Adipocyte (in vitro differentiated cells): ENCODE data around the gene PDIA4.
"Not testable (repeated sequence)": the region's sequence is repeated elsewhere in the genome, so short reads cannot be mapped to it uniquely, and the experiment has no call there.

Source experiments
- DNase-seq: peaks from one replicate; pipeline ENCODE4 v3.0.0-alpha.2; 2015; ENCODE audit warnings: low read depth
- H3K27me3 ChIP-seq: replicated peaks from 2 replicates; pipeline ENCODE4 v1.7.0; 2013; ENCODE audit warnings: mild to moderate bottlenecking, low read length, moderate library complexity; ENCODE audit not compliant: control insufficient read depth, insufficient read depth
- H3K36me3 ChIP-seq: 2 replicates; pipeline ENCODE4 v1.7.0; 2013; ENCODE audit warnings: low read length, mild to moderate bottlenecking, moderate library complexity; ENCODE audit not compliant: control insufficient read depth, insufficient read depth, severe bottlenecking
- H3K4me1 ChIP-seq: 2 replicates; pipeline ENCODE4 v1.7.0; 2013; ENCODE audit warnings: mild to moderate bottlenecking, low read length, moderate library complexity; ENCODE audit not compliant: control insufficient read depth, insufficient read depth
- H3K4me3 ChIP-seq: 2 replicates; pipeline ENCODE4 v1.7.0; 2013; ENCODE audit warnings: mild to moderate bottlenecking, low read length, moderate library complexity
- H3K9ac ChIP-seq: 2 replicates; pipeline ENCODE4 v1.7.0; 2013; ENCODE audit warnings: mild to moderate bottlenecking, low read length, moderate library complexity
- H3K9me3 ChIP-seq: 2 replicates; pipeline ENCODE4 v1.7.0; 2013; ENCODE audit warnings: mild to moderate bottlenecking, low read length, moderate library complexity; ENCODE audit not compliant: control insufficient read depth

Gene PDIA4

GRCh38 chr7:149030439-149030838 is 2.1 kb upstream of the PDIA4 start:
- not testable (repeated sequence) for DNase-seq, H3K27me3 ChIP-seq, H3K9ac ChIP-seq, H3K36me3 ChIP-seq, H3K4me3 ChIP-seq, H3K9me3 ChIP-seq
- peaks cover 17% of the 10 kb centered on the region for H3K4me1 ChIP-seq

- Histone ChIP-seq H3K4me1 (peaks cover 17% of the 10 kb centered on the region), H3K27me3 (no peaks in the 10 kb centered on the region), H3K9me3 (no peaks in the 10 kb centered on the region), H3K36me3 (no peaks in the 10 kb centered on the region), H3K4me3 (peak overlapping the region; percentile 94), H3K9ac (peak overlapping the region; percentile 95)
- DNase-seq = peak; percentile 61
These were observed 527 bp downstream of the PDIA4 start for GRCh38 chr7:149027611-149028345.

- H3K4me3 ChIP-seq = peak overlapping the region; percentile 94
- no peaks in the 10 kb centered on the region for H3K27me3 ChIP-seq
- H3K4me1 ChIP-seq = peaks cover 17% of the 10 kb centered on the region
- H3K36me3 ChIP-seq = no peaks in the 10 kb centered on the region
- H3K9me3 ChIP-seq = no peaks in the 10 kb centered on the region
- DNase-seq = peak; percentile 24
- peak overlapping the region; percentile 95 for H3K9ac ChIP-seq
These were observed 1.2 kb downstream of the PDIA4 start for GRCh38 chr7:149027055-149027454.

- Histone ChIP-seq H3K9me3 (no peaks in the 10 kb centered on the region), H3K27me3 (no peaks in the 10 kb centered on the region), H3K9ac (no peak overlapping the region), H3K4me3 (no peak overlapping the region), H3K36me3 (peaks cover 16% of the 10 kb centered on the region), H3K4me1 (peaks cover 10% of the 10 kb centered on the region)
- no peak for DNase-seq
These were observed 4.6 kb downstream of the PDIA4 start for GRCh38 chr7:149023662-149024061.

- H3K4me3 ChIP-seq = no peak overlapping the region
- DNase-seq = no peak
- no peaks in the 10 kb centered on the region for H3K9me3 ChIP-seq
- H3K9ac ChIP-seq = no peak overlapping the region
- peaks cover 10% of the 10 kb centered on the region for H3K4me1 ChIP-seq
- no peaks in the 10 kb centered on the region for H3K27me3 ChIP-seq
- H3K36me3 ChIP-seq = peaks cover 16% of the 10 kb centered on the region
These were observed 5.4 kb downstream of the PDIA4 start for GRCh38 chr7:149022756-149023360.

GRCh38 chr7:149021725-149022062 is 6.6 kb downstream of the PDIA4 start:
- Histone ChIP-seq H3K36me3 (peaks cover 20% of the 10 kb centered on the region), H3K9ac (no peak overlapping the region), H3K4me1 (peaks cover 2% of the 10 kb centered on the region), H3K9me3 (no peaks in the 10 kb centered on the region), H3K4me3 (no peak overlapping the region), H3K27me3 (no peaks in the 10 kb centered on the region)
- DNase-seq = no peak

GRCh38 chr7:149020483-149020882 is 7.8 kb downstream of the PDIA4 start:
- Histone ChIP-seq H3K27me3 (no peaks in the 10 kb centered on the region), H3K4me1 (no peaks in the 10 kb centered on the region), H3K9me3 (no peaks in the 10 kb centered on the region), H3K9ac (no peak overlapping the region), H3K36me3 (peaks cover 32% of the 10 kb centered on the region), H3K4me3 (no peak overlapping the region)
- DNase-seq = no peak

- no peak for DNase-seq
- Histone ChIP-seq H3K36me3 (peaks cover 58% of the 10 kb centered on the region), H3K4me3 (no peak overlapping the region), H3K27me3 (no peaks in the 10 kb centered on the region), H3K9me3 (no peaks in the 10 kb centered on the region), H3K4me1 (no peaks in the 10 kb centered on the region), H3K9ac (no peak overlapping the region)
These were observed 11.4 kb downstream of the PDIA4 start for GRCh38 chr7:149016876-149017275.

GRCh38 chr7:149014309-149014708 is 14.0 kb downstream of the PDIA4 start:
- DNase-seq = no peak
- no peak overlapping the region for H3K9ac ChIP-seq
- no peak overlapping the region for H3K4me3 ChIP-seq
- no peaks in the 10 kb centered on the region for H3K27me3 ChIP-seq
- peaks cover 69% of the 10 kb centered on the region for H3K36me3 ChIP-seq
- H3K4me1 ChIP-seq = no peaks in the 10 kb centered on the region
- no peaks in the 10 kb centered on the region for H3K9me3 ChIP-seq

GRCh38 chr7:149013876-149014275 is 14.4 kb downstream of the PDIA4 start:
- no peak overlapping the region for H3K4me3 ChIP-seq
- peaks cover 67% of the 10 kb centered on the region for H3K36me3 ChIP-seq
- H3K9ac ChIP-seq = no peak overlapping the region
- H3K4me1 ChIP-seq = no peaks in the 10 kb centered on the region
- DNase-seq = no peak
- no peaks in the 10 kb centered on the region for H3K9me3 ChIP-seq
- H3K27me3 ChIP-seq = no peaks in the 10 kb centered on the region

- not testable (repeated sequence) for DNase-seq, H3K27me3 ChIP-seq, H3K9ac ChIP-seq, H3K4me1 ChIP-seq, H3K4me3 ChIP-seq, H3K9me3 ChIP-seq
- peaks cover 77% of the 10 kb centered on the region for H3K36me3 ChIP-seq
These were observed 15.6 kb downstream of the PDIA4 start for GRCh38 chr7:149012730-149013129.

- Histone ChIP-seq H3K27me3 (no peaks in the 10 kb centered on the region), H3K9me3 (no peaks in the 10 kb centered on the region), H3K4me1 (no peaks in the 10 kb centered on the region), H3K36me3 (peaks cover 82% of the 10 kb centered on the region), H3K9ac (no peak overlapping the region), H3K4me3 (no peak overlapping the region)
- no peak for DNase-seq
These were observed 16.8 kb downstream of the PDIA4 start for GRCh38 chr7:149011491-149011890.
